T-cell (primary cell): Measurements from ENCODE around the gene ANKHD1. TPM values are rescaled to one million over a fixed set of nuclear protein-coding genes. Genes with fewer than 3 reads are reported as not detected.

Experiments
- ATAC-seq, 4 experiments: fragments of 200-7000 bp in 3 of 4; fragments of 150-1000 bp in 1 of 4; cut with Tn5 transposase; replicated peaks in 1 of 4; 1 replicate in 3 of 4; 2 replicates in 1 of 4; pipeline ENCODE4 v1.10.0; 2021; ENCODE audit warnings: moderate library complexity in 3 of 4, mild to moderate bottlenecking in 2 of 4, moderate number of reproducible peaks in 1 of 4
- CTCF ChIA-PET, 2 donors: fragments of 300-600 bp; sonication (Branson Sonifier 250); formaldehyde crosslinking; loops; one replicate each; lab custom pipeline; 2022; ENCODE audit warnings: antibody characterized with exemption in 2 of 2; lab: Charles Lee
- POLR2A ChIA-PET, 2 donors: fragments of 300-600 bp; sonication (Branson Sonifier 250); formaldehyde crosslinking; loops; one replicate each; lab custom pipeline; 2022; ENCODE audit warnings: antibody characterized with exemption in 2 of 2; lab: Charles Lee
- DNase-seq, 35 experiments: peaks; one replicate each; pipeline versions ENCODE4 v3.0.0 to v3.0.0-alpha.2; 2013 to 2023
- H3K27ac ChIP-seq: one replicate; pipeline ENCODE4 v1.5.1; 2013; ENCODE audit warnings: low read length
- H3K27me3 ChIP-seq, 2 experiments: replicated peaks in 1 of 2; 1 replicate in 1 of 2; 2 replicates in 1 of 2; pipeline versions ENCODE4 v1.6.1 to v1.7.0; 2013; ENCODE audit warnings: low read length in 1 of 2, mixed read lengths in 1 of 2; ENCODE audit not compliant: control insufficient read depth in 2 of 2, insufficient read depth in 2 of 2; ENCODE audit errors: extremely low read depth in 1 of 2
- H3K36me3 ChIP-seq, 2 donors: 1 replicate in 1 of 2; 2 replicates in 1 of 2; pipeline versions ENCODE4 v1.6.1 to v1.7.0; 2013; ENCODE audit warnings: low read length in 1 of 2; ENCODE audit not compliant: control insufficient read depth in 2 of 2, insufficient read depth in 1 of 2; ENCODE audit errors: extremely low read depth in 1 of 2
- H3K4me1 ChIP-seq, 2 experiments: 1 replicate in 1 of 2; 2 replicates in 1 of 2; pipeline versions ENCODE4 v1.6.1 to v1.7.0; 2013; ENCODE audit warnings: low read length in 2 of 2, mixed read lengths in 1 of 2; ENCODE audit not compliant: insufficient read depth in 2 of 2, control insufficient read depth in 1 of 2; ENCODE audit errors: extremely low read depth in 1 of 2
- H3K4me3 ChIP-seq, 2 donors: 1 replicate in 1 of 2; 2 replicates in 1 of 2; pipeline versions ENCODE4 v1.5.1 to v1.7.0; 2013; ENCODE audit warnings: mild to moderate bottlenecking in 2 of 2, low read length in 1 of 2, moderate library complexity in 1 of 2; ENCODE audit not compliant: control insufficient read depth in 1 of 2; ENCODE audit errors: extremely low read depth in 1 of 2
- H3K9me3 ChIP-seq: 2 replicates; pipeline ENCODE4 v1.7.0; 2013
- H3K27ac Mint-ChIP-seq, 2 donors: one replicate each; pipeline ENCODE4 v1.8.0; 2020 to 2021; ENCODE audit warnings: mild to moderate bottlenecking in 2 of 2, mixed read lengths in 2 of 2
- H3K27me3 Mint-ChIP-seq, 2 donors: one replicate each; pipeline ENCODE4 v1.8.0; 2021 to 2022; ENCODE audit warnings: mixed read lengths in 2 of 2
- H3K36me3 Mint-ChIP-seq: one replicate; pipeline ENCODE4 v1.8.0; 2021; ENCODE audit warnings: mixed read lengths
- H3K4me1 Mint-ChIP-seq, 3 donors: one replicate each; pipeline ENCODE4 v1.8.0; 2020 to 2022; ENCODE audit warnings: mixed read lengths in 3 of 3, mild to moderate bottlenecking in 1 of 3
- H3K4me3 Mint-ChIP-seq, 3 donors: one replicate each; pipeline ENCODE4 v1.8.0; 2020 to 2022; ENCODE audit warnings: mild to moderate bottlenecking in 3 of 3, mixed read lengths in 3 of 3, moderate library complexity in 3 of 3
- H3K9me3 Mint-ChIP-seq, 3 donors: one replicate each; pipeline ENCODE4 v1.8.0; 2020 to 2022; ENCODE audit warnings: mixed read lengths in 3 of 3
- WGBS: methylation state at CpG from one replicate; pipeline ENCODE4 v1.1.5; 2013; ENCODE audit warnings: missing lambda C conversion rate; ENCODE audit not compliant: insufficient coverage; 5-methylcytosine and 5-hydroxymethylcytosine counted together
- total RNA-seq, 35 experiments: library from RNA in 6 of 35; stranded (reverse) in 6 of 35; fragments of 120-200 nt in 1 of 35; gene quantifications; one replicate each; pipeline versions ENCODE4 v1.2.1 to v1.2.4 and lab custom pipeline; 2013 to 2026

ANKHD1 gene
- total RNA-seq, 5 donors from 2014 or later (not counting 1 experiment from before 2014, with no cell fraction given) = 184 to 220 (median 203) TPM

DNA sequence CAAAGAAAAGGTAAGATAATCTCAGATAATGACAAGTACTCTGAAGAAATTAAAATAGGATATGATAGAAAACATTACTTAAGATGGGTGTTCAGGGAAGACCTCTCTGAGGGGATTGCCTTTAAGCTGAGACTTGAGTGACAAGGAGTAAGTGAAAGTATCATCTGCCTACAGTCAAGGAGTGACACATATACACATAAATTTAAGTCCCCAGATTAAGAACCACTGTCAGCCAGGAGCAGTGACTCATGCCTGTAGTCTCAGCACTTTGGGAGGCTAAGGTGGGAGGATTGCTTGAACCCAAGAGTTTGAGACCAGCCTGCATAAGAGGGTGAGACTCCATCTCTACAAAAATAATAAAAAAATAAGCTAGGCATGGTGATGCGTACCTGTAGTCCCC lies 19.7 kb upstream of the ANKHD1 start:
- Histone ChIP-seq H3K27me3 (no peaks in the 10 kb centered on the region), H3K9me3 (no peaks in the 10 kb centered on the region), H3K4me3 (no peak overlapping the region), H3K4me1 (peaks cover 0 to 5% of the 10 kb centered on the region in 2 experiments), H3K27ac (no peak overlapping the region), H3K36me3 (no peaks in the 10 kb centered on the region)
- no peak overlapping the region for H3K27ac Mint-ChIP-seq
- H3K27me3 Mint-ChIP-seq = no peaks in the 10 kb centered on the region
- CTCF ChIA-PET = no interaction called here
- no peak for ATAC-seq
- H3K36me3 Mint-ChIP-seq = peaks cover 4% of the 10 kb centered on the region
- H3K4me1 Mint-ChIP-seq = peaks cover 3 to 7% (median 6%) of the 10 kb centered on the region in 3 donors
- DNase-seq = no peak
- H3K9me3 Mint-ChIP-seq = no peaks in the 10 kb centered on the region
- 100% methylated on average over 1 of the region's 1 CpG for WGBS
- no peak overlapping the region for H3K4me3 Mint-ChIP-seq
- POLR2A ChIA-PET = no interaction called here

DNA sequence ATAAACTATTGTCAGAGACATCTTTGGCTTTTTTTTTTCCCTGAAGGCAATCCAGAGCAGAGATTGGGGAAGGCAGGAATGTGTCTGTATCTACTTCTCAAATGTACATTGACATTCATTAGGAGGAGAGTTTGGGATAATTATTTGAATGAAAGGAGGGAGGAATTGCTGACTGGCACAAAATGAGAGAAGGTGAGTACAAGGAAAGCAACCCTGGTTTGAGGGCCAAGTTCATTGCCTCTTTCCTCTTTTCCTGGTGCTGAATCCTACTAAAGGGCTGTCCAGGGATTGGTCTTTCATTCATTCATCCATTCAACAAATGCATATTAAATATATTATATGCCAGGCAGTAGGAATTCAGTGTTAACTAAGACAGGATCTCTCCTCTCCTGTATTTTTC lies 18.8 kb upstream of the ANKHD1 start:
- Histone ChIP-seq H3K27ac (no peak overlapping the region), H3K4me1 (peaks cover 0 to 5% of the 10 kb centered on the region in 2 experiments), H3K27me3 (no peaks in the 10 kb centered on the region), H3K9me3 (no peaks in the 10 kb centered on the region), H3K36me3 (no peaks in the 10 kb centered on the region), H3K4me3 (no peak overlapping the region)
- H3K4me1 Mint-ChIP-seq = peaks cover 3 to 7% (median 6%) of the 10 kb centered on the region in 3 donors
- H3K27ac Mint-ChIP-seq = no peak overlapping the region
- ChIA-PET CTCF (no interaction called here), POLR2A (no interaction called here)
- H3K27me3 Mint-ChIP-seq = no peaks in the 10 kb centered on the region
- DNase-seq (no peak), ATAC-seq (no peak)
- peaks cover 4% of the 10 kb centered on the region for H3K36me3 Mint-ChIP-seq
- H3K9me3 Mint-ChIP-seq = no peaks in the 10 kb centered on the region
- no peak overlapping the region for H3K4me3 Mint-ChIP-seq

DNA sequence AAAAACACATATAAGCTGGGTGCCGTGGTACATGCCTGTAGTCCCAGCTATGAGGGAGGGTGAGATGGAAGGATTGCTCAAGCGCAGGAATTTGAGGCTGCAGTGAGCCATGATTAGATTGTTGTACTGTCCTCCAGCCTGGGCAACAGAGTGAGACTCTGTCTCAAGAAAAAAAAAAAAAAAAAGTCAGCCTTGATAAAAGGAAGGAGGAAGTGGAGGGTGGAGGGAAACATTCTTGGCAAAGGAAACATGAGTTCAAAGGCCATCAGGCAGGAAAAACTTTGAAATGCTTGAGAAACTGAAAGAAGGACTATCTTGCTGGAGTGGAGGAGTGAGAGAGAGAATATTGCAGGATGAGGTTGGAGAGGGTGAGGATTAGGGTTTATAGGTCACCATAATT lies 18.3 kb upstream of the ANKHD1 start:
- WGBS = 90% methylated on average over 2 of the region's 2 CpGs
- H3K27ac Mint-ChIP-seq = no peak overlapping the region
- ATAC-seq (no peak), DNase-seq (no peak)
- Histone ChIP-seq H3K27me3 (no peaks in the 10 kb centered on the region), H3K36me3 (no peaks in the 10 kb centered on the region), H3K4me1 (peaks cover 0 to 5% of the 10 kb centered on the region in 2 experiments), H3K27ac (no peak overlapping the region), H3K4me3 (no peak overlapping the region), H3K9me3 (no peaks in the 10 kb centered on the region)
- no peaks in the 10 kb centered on the region for H3K27me3 Mint-ChIP-seq
- no peak overlapping the region for H3K4me3 Mint-ChIP-seq
- H3K36me3 Mint-ChIP-seq = peaks cover 4% of the 10 kb centered on the region
- ChIA-PET CTCF (no interaction called here), POLR2A (no interaction called here)
- peaks cover 3 to 7% (median 6%) of the 10 kb centered on the region in 3 donors for H3K4me1 Mint-ChIP-seq
- H3K9me3 Mint-ChIP-seq = no peaks in the 10 kb centered on the region

DNA sequence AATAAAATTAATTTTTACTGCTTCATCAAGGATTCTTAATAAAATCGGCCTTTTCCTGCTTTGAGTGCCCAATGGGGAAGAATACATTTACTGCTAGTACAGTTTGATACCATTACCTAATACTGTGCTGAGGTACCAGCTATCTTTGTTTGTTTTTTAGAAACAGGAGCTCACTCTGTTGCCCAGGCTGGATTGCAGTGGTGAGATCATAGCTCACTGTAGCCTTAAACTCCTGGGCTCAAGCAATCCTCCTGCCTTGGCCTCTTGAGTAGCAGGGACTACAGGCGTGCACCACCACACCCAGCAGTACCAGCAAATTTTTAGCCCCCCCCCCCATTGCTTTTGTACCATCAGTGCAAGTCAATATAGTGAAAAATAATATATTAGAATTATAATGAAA lies 13.6 kb upstream of the ANKHD1 start:
- no peak overlapping the region for H3K4me3 Mint-ChIP-seq
- no peaks in the 10 kb centered on the region for H3K9me3 ChIP-seq
- peaks cover 0 to 5% of the 10 kb centered on the region in 2 experiments for H3K4me1 ChIP-seq
- ChIA-PET CTCF (no interaction called here), POLR2A (interaction anchor here in 1 of 2 donors (0.6 to 0.7 kb wide), 2 partner anchors 10 to 141 kb away, joined by 3 to 6 read pairs; no protein-coding TSS in a partner anchor)
- H3K36me3 Mint-ChIP-seq = peaks cover 7% of the 10 kb centered on the region
- H3K4me3 ChIP-seq = no peak overlapping the region
- peaks cover 3 to 7% (median 6%) of the 10 kb centered on the region in 3 donors for H3K4me1 Mint-ChIP-seq
- no peak overlapping the region for H3K27ac ChIP-seq
- no peak overlapping the region for H3K27ac Mint-ChIP-seq
- no peaks in the 10 kb centered on the region for H3K27me3 Mint-ChIP-seq
- no CpG with 5 or more reads among the region's 2 CpGs for WGBS
- ATAC-seq (no peak), DNase-seq (no peak)
- H3K9me3 Mint-ChIP-seq = no peaks in the 10 kb centered on the region
- no peaks in the 10 kb centered on the region for H3K27me3 ChIP-seq
- H3K36me3 ChIP-seq = peaks cover 2 to 3% of the 10 kb centered on the region in 2 donors

DNA sequence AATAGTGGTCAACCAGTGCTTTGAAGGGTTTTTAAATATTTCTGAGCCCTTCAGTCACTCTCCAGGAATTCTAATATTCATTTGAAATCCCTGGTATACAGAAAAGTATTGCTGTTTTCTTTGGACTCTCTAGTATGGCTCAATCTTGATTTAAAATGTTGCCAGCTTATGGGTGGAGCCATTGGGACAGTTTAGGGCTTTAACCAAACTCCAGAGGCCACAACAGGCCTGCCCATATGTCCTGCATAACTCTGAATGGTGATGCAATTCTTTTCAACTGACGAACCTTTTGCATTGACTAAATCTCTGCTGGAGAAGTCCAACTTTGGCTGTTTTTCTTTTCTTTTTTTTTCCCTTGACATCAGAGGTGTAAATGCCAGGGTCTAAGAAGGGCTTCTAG lies 10.3 kb upstream of the ANKHD1 start:
- CTCF ChIA-PET = interaction anchor here in 1 of 2 donors (0.6 kb wide), 1 partner anchor 1201 kb away, joined by 4 read pairs; no protein-coding TSS in a partner anchor
- H3K36me3 Mint-ChIP-seq = peaks cover 7% of the 10 kb centered on the region
- POLR2A ChIA-PET = no interaction called here
- Histone ChIP-seq H3K9me3 (no peaks in the 10 kb centered on the region), H3K27me3 (no peaks in the 10 kb centered on the region), H3K36me3 (peaks cover 2 to 5% of the 10 kb centered on the region in 2 donors), H3K4me3 (no peak overlapping the region), H3K4me1 (no peaks in the 10 kb centered on the region), H3K27ac (no peak overlapping the region)
- no peaks in the 10 kb centered on the region for H3K9me3 Mint-ChIP-seq
- ATAC-seq (no peak), DNase-seq (no peak)
- H3K27me3 Mint-ChIP-seq = no peaks in the 10 kb centered on the region
- no peaks in the 10 kb centered on the region for H3K4me1 Mint-ChIP-seq
- no peak overlapping the region for H3K27ac Mint-ChIP-seq
- no CpG with 5 or more reads among the region's 1 CpG for WGBS
- H3K4me3 Mint-ChIP-seq = no peak overlapping the region

DNA sequence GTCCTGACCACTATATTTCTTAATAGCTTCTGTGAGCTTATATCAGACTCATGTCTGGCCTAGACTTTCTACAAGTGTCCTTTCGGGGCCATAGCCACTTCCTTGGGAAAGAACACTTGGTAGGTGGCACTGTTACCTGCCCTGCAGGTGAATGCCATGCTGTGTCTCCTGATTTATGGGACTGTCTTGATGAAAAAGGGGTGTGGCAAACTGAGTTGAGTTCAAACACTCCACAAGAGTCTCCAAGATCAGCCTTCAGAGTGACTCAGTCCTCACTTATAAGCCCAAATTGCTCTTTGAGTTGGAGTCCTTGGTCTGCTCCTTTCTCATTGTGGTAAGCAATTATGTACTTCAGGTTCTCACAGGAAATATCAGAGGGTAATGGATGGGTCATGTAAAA lies 9.9 kb upstream of the ANKHD1 start:
- Mint-ChIP-seq H3K4me3 (no peak overlapping the region), H3K36me3 (peaks cover 7% of the 10 kb centered on the region), H3K27ac (no peak overlapping the region), H3K9me3 (no peaks in the 10 kb centered on the region), H3K4me1 (no peaks in the 10 kb centered on the region), H3K27me3 (no peaks in the 10 kb centered on the region)
- peaks cover 2 to 5% of the 10 kb centered on the region in 2 donors for H3K36me3 ChIP-seq
- H3K4me1 ChIP-seq = no peaks in the 10 kb centered on the region
- ChIA-PET POLR2A (no interaction called here), CTCF (no interaction called here)
- H3K27me3 ChIP-seq = no peaks in the 10 kb centered on the region
- no peaks in the 10 kb centered on the region for H3K9me3 ChIP-seq
- DNase-seq = no peak
- no peak overlapping the region for H3K27ac ChIP-seq
- no peak overlapping the region for H3K4me3 ChIP-seq
- ATAC-seq = no peak
- no CpG with 5 or more reads among the region's 1 CpG for WGBS

DNA sequence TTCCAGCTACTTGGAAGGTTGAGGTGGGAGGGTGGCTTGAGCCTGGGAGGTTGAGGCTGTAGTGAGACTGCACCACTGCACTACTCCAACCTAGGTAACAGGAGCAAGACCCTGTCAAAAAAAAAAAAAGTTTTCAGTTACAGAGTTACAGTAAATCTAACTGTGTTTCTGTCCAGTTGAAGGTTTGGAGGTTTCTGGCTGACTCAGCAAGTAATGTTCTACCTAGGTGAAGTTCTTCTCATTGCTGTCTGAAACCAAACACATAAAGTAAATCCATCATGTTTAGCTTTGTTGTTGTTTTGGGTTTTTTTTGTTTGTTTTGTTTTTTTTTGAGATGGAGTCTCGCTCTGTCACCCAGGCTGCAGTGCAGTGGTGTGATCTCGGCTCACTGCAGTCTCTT lies 7.9 kb upstream of the ANKHD1 start:
- no peak overlapping the region for H3K4me3 Mint-ChIP-seq
- POLR2A ChIA-PET = no interaction called here
- no peak overlapping the region for H3K27ac Mint-ChIP-seq
- Histone ChIP-seq H3K4me3 (no peak overlapping the region), H3K27me3 (no peaks in the 10 kb centered on the region), H3K36me3 (peaks cover 2 to 5% of the 10 kb centered on the region in 2 donors), H3K27ac (no peak overlapping the region), H3K4me1 (no peaks in the 10 kb centered on the region), H3K9me3 (no peaks in the 10 kb centered on the region)
- CTCF ChIA-PET = interaction anchor here (0.6 to 1.1 kb wide), 3 partner anchors 15 to 281 kb away, joined by 3 to 4 read pairs (median 3); no protein-coding TSS in a partner anchor
- no peaks in the 10 kb centered on the region for H3K27me3 Mint-ChIP-seq
- no CpG with 5 or more reads among the region's 2 CpGs for WGBS
- no peak for DNase-seq
- H3K9me3 Mint-ChIP-seq = no peaks in the 10 kb centered on the region
- peaks cover 7% of the 10 kb centered on the region for H3K36me3 Mint-ChIP-seq
- H3K4me1 Mint-ChIP-seq = no peaks in the 10 kb centered on the region
- no peak for ATAC-seq
